Ectodermal cell (in vitro differentiated cells): Measurements from ENCODE around the gene ATP1A4.

Experiments used
- H3K27ac ChIP-seq: 2 replicates; pipeline ENCODE4 v1.7.0; 2013; ENCODE audit warnings: mild to moderate bottlenecking, low read depth, low read length; ENCODE audit not compliant: insufficient read depth, poor library complexity, severe bottlenecking
- H3K27me3 ChIP-seq: 2 replicates; pipeline ENCODE4 v1.7.0; 2013; ENCODE audit warnings: mild to moderate bottlenecking, low read length; ENCODE audit not compliant: insufficient read depth, control insufficient read depth, poor library complexity, severe bottlenecking
- H3K36me3 ChIP-seq: one replicate; pipeline ENCODE4 v1.7.0; 2013; ENCODE audit warnings: low read length; ENCODE audit not compliant: control insufficient read depth, insufficient read depth
- H3K4me1 ChIP-seq: one replicate; pipeline ENCODE4 v1.7.0; 2013; ENCODE audit warnings: low read length; ENCODE audit not compliant: control insufficient read depth, insufficient read depth
- H3K4me3 ChIP-seq: 2 replicates; pipeline ENCODE4 v1.7.0; 2013; ENCODE audit warnings: low read depth, low read length, control low read depth; ENCODE audit not compliant: insufficient read depth
- H3K9me3 ChIP-seq: 2 replicates; pipeline ENCODE4 v1.7.0; 2013; ENCODE audit warnings: mild to moderate bottlenecking, low read length, moderate library complexity; ENCODE audit not compliant: control insufficient read depth
- WGBS, 2 experiments: methylation state at CpG; one replicate each; pipeline ENCODE4 v1.1.7; 2013; ENCODE audit warnings: missing lambda C conversion rate in 2 of 2; 5-methylcytosine and 5-hydroxymethylcytosine counted together

The ATP1A4 gene

GRCh38 chr1:160222546-160222945, 71.1 kb downstream of the ATP1A4 start:
- no peaks in the 10 kb centered on the region for H3K27me3 ChIP-seq
- H3K27ac ChIP-seq: no peak overlapping the region
- H3K36me3 ChIP-seq: peaks cover 54% of the 10 kb centered on the region
- no peak overlapping the region for H3K4me3 ChIP-seq
- WGBS, 2 experiments: 95% methylated on average over 3 of the region's 3 CpGs
- no peaks in the 10 kb centered on the region for H3K9me3 ChIP-seq
- H3K4me1 ChIP-seq: no peaks in the 10 kb centered on the region

GRCh38 chr1:160224606-160225005, 73.2 kb downstream of the ATP1A4 start:
- whole genome bisulfite sequencing, 2 experiments: 96 to 97% methylated on average over 2 of the region's 2 CpGs
- Histone ChIP-seq H3K36me3 (peaks cover 59% of the 10 kb centered on the region), H3K27ac (no peak overlapping the region), H3K9me3 (no peaks in the 10 kb centered on the region), H3K4me3 (no peak overlapping the region), H3K27me3 (no peaks in the 10 kb centered on the region), H3K4me1 (no peaks in the 10 kb centered on the region)

GRCh38 chr1:160225345-160225744, 73.9 kb downstream of the ATP1A4 start:
- Histone ChIP-seq H3K9me3 (no peaks in the 10 kb centered on the region), H3K4me3 (no peak overlapping the region), H3K27me3 (no peaks in the 10 kb centered on the region), H3K36me3 (peaks cover 62% of the 10 kb centered on the region), H3K4me1 (no peaks in the 10 kb centered on the region), H3K27ac (no peak overlapping the region)
- 89 to 100% methylated on average over 2 of the region's 2 CpGs for WGBS, 2 experiments

GRCh38 chr1:160226623-160227022, 75.2 kb downstream of the ATP1A4 start:
- Histone ChIP-seq H3K36me3 (peaks cover 68% of the 10 kb centered on the region), H3K4me1 (no peaks in the 10 kb centered on the region), H3K9me3 (no peaks in the 10 kb centered on the region), H3K27ac (no peak overlapping the region), H3K4me3 (no peak overlapping the region), H3K27me3 (no peaks in the 10 kb centered on the region)
- WGBS, 2 experiments: 91 to 97% methylated on average over 2 of the region's 2 CpGs

- Histone ChIP-seq H3K27me3 (no peaks in the 10 kb centered on the region), H3K4me3 (no peak overlapping the region), H3K4me1 (no peaks in the 10 kb centered on the region), H3K9me3 (no peaks in the 10 kb centered on the region), H3K27ac (no peak overlapping the region), H3K36me3 (peaks cover 72% of the 10 kb centered on the region)
- WGBS, 2 experiments: 90 to 97% methylated on average over 4 of the region's 4 CpGs
These were observed 75.6 kb downstream of the ATP1A4 start for GRCh38 chr1:160227034-160227433.

GRCh38 chr1:160227561-160227960, 76.2 kb downstream of the ATP1A4 start:
- Histone ChIP-seq H3K9me3 (no peaks in the 10 kb centered on the region), H3K4me1 (no peaks in the 10 kb centered on the region), H3K27ac (no peak overlapping the region), H3K36me3 (peaks cover 69% of the 10 kb centered on the region), H3K27me3 (no peaks in the 10 kb centered on the region), H3K4me3 (no peak overlapping the region)
- 100% methylated on average over 1 of the region's 1 CpG; no CpG with 5 or more reads in 1 of the 2 experiments for WGBS, 2 experiments

GRCh38 chr1:160228431-160228830, 77.0 kb downstream of the ATP1A4 start:
- peaks cover 63% of the 10 kb centered on the region for H3K36me3 ChIP-seq
- no peaks in the 10 kb centered on the region for H3K9me3 ChIP-seq
- no peaks in the 10 kb centered on the region for H3K27me3 ChIP-seq
- no peak overlapping the region for H3K4me3 ChIP-seq
- no peaks in the 10 kb centered on the region for H3K4me1 ChIP-seq
- no peak overlapping the region for H3K27ac ChIP-seq

GRCh38 chr1:160232911-160233310, 81.5 kb downstream of the ATP1A4 start:
- Histone ChIP-seq H3K9me3 (no peaks in the 10 kb centered on the region), H3K36me3 (peaks cover 37% of the 10 kb centered on the region), H3K27me3 (no peaks in the 10 kb centered on the region), H3K27ac (no peak overlapping the region), H3K4me1 (no peaks in the 10 kb centered on the region), H3K4me3 (no peak overlapping the region)
